Measurements from ENCODE around the gene HTR5A.
A peak's percentile ranks its signal among the peaks of the same experiment; 100 is the strongest.

The HTR5A gene

DNA sequence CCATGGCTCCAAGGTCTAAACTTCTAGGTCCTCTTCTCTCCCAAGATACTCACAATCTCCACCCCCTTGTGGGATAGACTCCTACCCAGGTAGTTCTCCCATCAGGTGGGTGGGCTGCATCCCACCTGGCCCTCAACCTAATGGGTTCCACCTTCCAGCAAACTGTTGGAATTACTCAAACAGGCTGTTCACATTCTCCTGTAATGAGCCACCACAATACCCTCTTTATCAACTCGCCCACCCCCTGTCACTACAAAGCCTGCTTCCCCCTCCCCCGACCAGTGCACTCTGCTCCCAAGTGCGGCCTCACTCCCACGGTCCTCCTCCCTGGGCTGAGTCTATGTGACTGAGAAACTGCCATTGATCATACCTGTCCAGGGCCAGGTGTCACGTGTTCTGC is 10.4 kb upstream of the HTR5A start:
- TF ChIP-seq, protein P1, sequence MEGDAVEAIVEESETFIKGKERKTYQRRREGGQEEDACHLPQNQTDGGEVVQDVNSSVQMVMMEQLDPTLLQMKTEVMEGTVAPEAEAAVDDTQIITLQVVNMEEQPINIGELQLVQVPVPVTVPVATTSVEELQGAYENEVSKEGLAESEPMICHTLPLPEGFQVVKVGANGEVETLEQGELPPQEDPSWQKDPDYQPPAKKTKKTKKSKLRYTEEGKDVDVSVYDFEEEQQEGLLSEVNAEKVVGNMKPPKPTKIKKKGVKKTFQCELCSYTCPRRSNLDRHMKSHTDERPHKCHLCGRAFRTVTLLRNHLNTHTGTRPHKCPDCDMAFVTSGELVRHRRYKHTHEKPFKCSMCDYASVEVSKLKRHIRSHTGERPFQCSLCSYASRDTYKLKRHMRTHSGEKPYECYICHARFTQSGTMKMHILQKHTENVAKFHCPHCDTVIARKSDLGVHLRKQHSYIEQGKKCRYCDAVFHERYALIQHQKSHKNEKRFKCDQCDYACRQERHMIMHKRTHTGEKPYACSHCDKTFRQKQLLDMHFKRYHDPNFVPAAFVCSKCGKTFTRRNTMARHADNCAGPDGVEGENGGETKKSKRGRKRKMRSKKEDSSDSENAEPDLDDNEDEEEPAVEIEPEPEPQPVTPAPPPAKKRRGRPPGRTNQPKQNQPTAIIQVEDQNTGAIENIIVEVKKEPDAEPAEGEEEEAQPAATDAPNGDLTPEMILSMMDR (IDR thresholded peaks at IDR 0.05; ENCODE audit: control insufficient read depth, insufficient read depth, low read depth, low read length, missing control alignments) = no peak
- no peak overlapping the region for H3K4me3 ChIP-seq (ENCODE audit: control insufficient read depth, low read depth, low read length)
- no peak for DNase-seq (ENCODE audit: low read depth)

- DNase-seq (ENCODE audit: low read depth) = no peak
- TF ChIP-seq, protein P1 (IDR thresholded peaks at IDR 0.05; ENCODE audit: control insufficient read depth, insufficient read depth, low read depth, low read length, missing control alignments) = no peak
- no peak overlapping the region for H3K4me3 ChIP-seq (ENCODE audit: control insufficient read depth, low read depth, low read length)
Measured at GRCh38 chr7:155062411-155062810, 7.7 kb upstream of the HTR5A start.

DNA sequence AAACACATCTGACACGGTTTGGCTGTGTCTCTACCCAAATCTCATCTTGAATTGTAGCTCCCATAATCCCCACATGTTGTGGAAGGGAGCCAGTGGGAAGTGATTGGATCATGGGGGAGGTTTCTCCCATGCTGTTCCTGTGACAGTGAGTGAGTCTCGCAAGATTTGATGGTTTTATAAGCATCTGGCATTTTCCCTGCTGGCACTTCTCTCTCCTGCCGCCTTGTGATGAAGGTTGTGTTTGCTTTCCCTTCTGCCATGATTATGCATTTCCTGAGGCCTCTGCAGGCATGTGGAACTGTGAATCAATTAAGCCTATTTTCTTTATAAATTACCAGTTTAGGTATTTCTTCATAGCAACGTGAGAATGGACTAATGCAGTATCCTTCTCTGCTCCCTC is 5.9 kb upstream of the HTR5A start:
- DNase-seq (ENCODE audit: low read depth) = no peak
- no peak overlapping the region for H3K4me3 ChIP-seq (ENCODE audit: control insufficient read depth, low read depth, low read length)
- TF ChIP-seq, protein P1 (IDR thresholded peaks at IDR 0.05; ENCODE audit: control insufficient read depth, insufficient read depth, low read depth, low read length, missing control alignments) = no peak

GRCh38 chr7:155066417-155066950 is 3.6 kb upstream of the HTR5A start:
- TF ChIP-seq, protein P1 (IDR thresholded peaks at IDR 0.05; ENCODE audit: control insufficient read depth, insufficient read depth, low read depth, low read length, missing control alignments) = no peak
- H3K4me3 ChIP-seq (ENCODE audit: control insufficient read depth, low read depth, low read length) = no peak overlapping the region
- peak; percentile 39 for DNase-seq (ENCODE audit: low read depth)

GRCh38 chr7:155071121-155071651 is 1.1 kb downstream of the HTR5A start:
- H3K4me3 ChIP-seq (ENCODE audit: control insufficient read depth, low read depth, low read length) = no peak overlapping the region
- DNase-seq (ENCODE audit: low read depth) = no peak
- TF ChIP-seq, protein P1 (IDR thresholded peaks at IDR 0.05; ENCODE audit: control insufficient read depth, insufficient read depth, low read depth, low read length, missing control alignments) = no peak

DNA sequence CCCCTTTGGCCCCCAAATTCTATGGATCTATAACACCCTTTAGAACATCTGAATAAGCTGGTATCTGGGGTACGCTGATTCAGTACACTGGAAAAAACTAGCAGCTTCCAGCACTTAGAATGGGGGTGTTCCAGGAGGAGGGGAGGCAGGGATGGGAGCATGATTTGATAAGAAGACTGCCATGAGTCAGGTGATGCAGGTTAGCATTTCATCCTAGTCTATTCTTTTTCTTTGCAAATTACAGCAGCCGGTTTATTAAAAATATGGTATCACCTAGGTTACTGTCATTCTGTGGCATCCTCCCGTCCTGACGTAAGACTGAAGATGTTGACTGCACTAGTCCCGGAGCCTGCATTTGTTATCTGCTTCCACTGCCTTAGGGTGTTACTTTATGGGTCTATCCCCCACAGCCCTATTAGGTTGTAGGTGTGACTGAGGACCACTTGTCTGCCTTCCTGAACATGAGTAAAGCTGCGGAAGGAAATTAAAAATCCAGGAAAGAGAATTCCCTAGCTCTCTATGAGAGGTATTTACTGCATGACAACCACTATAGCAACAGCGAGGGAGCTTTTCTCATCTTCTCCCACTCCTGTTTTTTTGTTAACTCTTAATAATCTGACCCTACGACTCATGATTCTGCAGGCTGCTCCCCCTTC is 1.9 kb downstream of the HTR5A start:
- TF ChIP-seq, protein P1 (IDR thresholded peaks at IDR 0.05; ENCODE audit: control insufficient read depth, insufficient read depth, low read depth, low read length, missing control alignments) = no peak
- H3K4me3 ChIP-seq (ENCODE audit: control insufficient read depth, low read depth, low read length) = no peak overlapping the region
- no peak for DNase-seq (ENCODE audit: low read depth)

Data from AG09309 (cell line).